Kidney (tissue), 14 donors: Measurements from ENCODE around the gene RASGRP1. TPM values are rescaled to one million over a fixed set of nuclear protein-coding genes. Genes with fewer than 3 reads are reported as not detected.

Source experiments
- DNase-seq, 5 donors: peaks; one replicate each; pipeline ENCODE4 v3.0.0-alpha.2; 2013 to 2020
- FAIRE-seq: peaks from 2 replicates; lab custom pipeline; 2012; peaks lifted over from hg19 to GRCh38; lab: Jason Lieb, UNC
- H3K27ac ChIP-seq, 2 donors: one replicate each; pipeline ENCODE4 v1.7.0; 2013; ENCODE audit warnings: low read depth in 2 of 2, low read length in 2 of 2, inconsistent platforms in 1 of 2
- H3K27me3 ChIP-seq: one replicate; pipeline ENCODE4 v1.7.1; 2013; ENCODE audit warnings: low read length, inconsistent platforms; ENCODE audit not compliant: control insufficient read depth, insufficient read depth
- H3K36me3 ChIP-seq, 3 donors: one replicate each; pipeline versions ENCODE4 v1.7.0 to v1.7.1; 2013; ENCODE audit warnings: low read length in 3 of 3, control low read depth in 1 of 3, inconsistent platforms in 1 of 3; ENCODE audit not compliant: insufficient read depth in 3 of 3, control insufficient read depth in 2 of 3
- H3K4me1 ChIP-seq, 3 donors: one replicate each; pipeline versions ENCODE4 v1.7.0 to v1.7.1; 2013; ENCODE audit warnings: low read length in 3 of 3, inconsistent platforms in 1 of 3, low read depth in 1 of 3; ENCODE audit not compliant: control insufficient read depth in 2 of 3, insufficient read depth in 2 of 3
- H3K4me3 ChIP-seq, 3 donors: one replicate each; pipeline versions ENCODE4 v1.7.0 to v1.8.1; 2013; ENCODE audit warnings: low read length in 3 of 3, control low read depth in 1 of 3, inconsistent platforms in 1 of 3
- H3K9ac ChIP-seq, 3 donors: one replicate each; pipeline versions ENCODE4 v1.7.0 to v1.7.1; 2013; ENCODE audit warnings: low read length in 3 of 3, control low read depth in 1 of 3, inconsistent platforms in 1 of 3
- H3K9me3 ChIP-seq, 3 donors: one replicate each; pipeline versions ENCODE4 v1.7.0 to v1.7.1; 2013; ENCODE audit warnings: low read length in 3 of 3, control low read depth in 1 of 3, inconsistent platforms in 1 of 3; ENCODE audit not compliant: control insufficient read depth in 2 of 3, insufficient read depth in 1 of 3
- intact Hi-C: fragments of 100-400 bp; cut with DNase I; formaldehyde crosslinking; loops from one replicate; pipeline ENCODE4 v1.11.1; 2022
- polyA plus RNA-seq: library from polyadenylated mRNA; stranded (reverse); fragments of 350-450 nt; fragmentation: Illumina TruSeq; extraction: RNeasy Lipid Tissue Mini Kit (QIAGEN cat#74804); gene quantifications from one replicate; pipeline ENCODE4 v1.2.3, GENCODE V29; 2014; ENCODE audit warnings: low read depth, low replicate concordance; ENCODE audit not compliant: insufficient read depth
- total RNA-seq: library from RNA; stranded (reverse); fragmentation: NEBNext Ultra II Directional; extraction: Animal tissue kit (Norgen Biotek cat#: 25700); gene quantifications from one replicate; pipeline ENCODE4 v1.2.1, GENCODE V29; 2021
- TF ChIP-seq, protein P1 (sequence below): IDR thresholded peaks from 3 replicates; pipeline ENCODE4 v1.5.1; 2012; ENCODE audit warnings: mild to moderate bottlenecking, moderate library complexity, borderline replicate concordance; ENCODE audit not compliant: insufficient read depth; ENCODE audit errors: extremely low read depth
- donor health status: control.
- donor health status: control.
- donor health status: control.
- donor health status: control.
- donor health status: control.
- donor health status: DM: yes; HTN: yes; CAD: no.
- donor health status: Normal renal cell carcinoma (clear cell type).

Gene RASGRP1
- total and polyA plus RNA-seq, 2 donors from 2014 or later = 3.4 to 12.5 TPM

DNA sequence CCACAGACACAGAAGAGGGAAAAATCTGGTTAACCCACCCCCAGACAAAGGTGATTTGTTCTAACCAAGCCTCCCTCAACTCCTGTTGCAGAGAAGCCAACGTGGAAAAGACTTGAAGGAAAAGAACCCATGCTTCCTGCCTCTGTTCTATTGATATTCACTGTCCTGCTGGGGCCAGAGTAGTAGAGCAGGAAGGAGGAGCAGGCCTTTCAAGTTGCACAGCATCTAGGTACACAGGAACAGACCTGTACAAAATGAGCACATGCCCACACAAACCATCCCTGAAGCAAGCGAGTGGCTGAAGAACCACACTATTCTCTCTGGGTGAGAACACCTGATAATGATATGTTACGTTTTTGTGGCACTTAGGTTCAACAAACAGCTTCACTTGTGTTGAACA, 29.9 kb downstream of the RASGRP1 start:
- H3K4me3 ChIP-seq = no peak overlapping the region
- H3K27me3 ChIP-seq = no peaks in the 10 kb centered on the region
- DNase-seq (no peak), FAIRE-seq (no peak)
- intact Hi-C loops = no loop called here
- peaks cover 0 to 16% (median 6%) of the 10 kb centered on the region in 3 donors for H3K4me1 ChIP-seq
- no peaks in the 10 kb centered on the region for H3K9me3 ChIP-seq
- TF ChIP-seq, protein P1, sequence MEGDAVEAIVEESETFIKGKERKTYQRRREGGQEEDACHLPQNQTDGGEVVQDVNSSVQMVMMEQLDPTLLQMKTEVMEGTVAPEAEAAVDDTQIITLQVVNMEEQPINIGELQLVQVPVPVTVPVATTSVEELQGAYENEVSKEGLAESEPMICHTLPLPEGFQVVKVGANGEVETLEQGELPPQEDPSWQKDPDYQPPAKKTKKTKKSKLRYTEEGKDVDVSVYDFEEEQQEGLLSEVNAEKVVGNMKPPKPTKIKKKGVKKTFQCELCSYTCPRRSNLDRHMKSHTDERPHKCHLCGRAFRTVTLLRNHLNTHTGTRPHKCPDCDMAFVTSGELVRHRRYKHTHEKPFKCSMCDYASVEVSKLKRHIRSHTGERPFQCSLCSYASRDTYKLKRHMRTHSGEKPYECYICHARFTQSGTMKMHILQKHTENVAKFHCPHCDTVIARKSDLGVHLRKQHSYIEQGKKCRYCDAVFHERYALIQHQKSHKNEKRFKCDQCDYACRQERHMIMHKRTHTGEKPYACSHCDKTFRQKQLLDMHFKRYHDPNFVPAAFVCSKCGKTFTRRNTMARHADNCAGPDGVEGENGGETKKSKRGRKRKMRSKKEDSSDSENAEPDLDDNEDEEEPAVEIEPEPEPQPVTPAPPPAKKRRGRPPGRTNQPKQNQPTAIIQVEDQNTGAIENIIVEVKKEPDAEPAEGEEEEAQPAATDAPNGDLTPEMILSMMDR = no peak
- peak overlapping the region in 1 of 2 donors; percentile 17 for H3K27ac ChIP-seq
- no peak overlapping the region for H3K9ac ChIP-seq
- no peaks in the 10 kb centered on the region for H3K36me3 ChIP-seq

DNA sequence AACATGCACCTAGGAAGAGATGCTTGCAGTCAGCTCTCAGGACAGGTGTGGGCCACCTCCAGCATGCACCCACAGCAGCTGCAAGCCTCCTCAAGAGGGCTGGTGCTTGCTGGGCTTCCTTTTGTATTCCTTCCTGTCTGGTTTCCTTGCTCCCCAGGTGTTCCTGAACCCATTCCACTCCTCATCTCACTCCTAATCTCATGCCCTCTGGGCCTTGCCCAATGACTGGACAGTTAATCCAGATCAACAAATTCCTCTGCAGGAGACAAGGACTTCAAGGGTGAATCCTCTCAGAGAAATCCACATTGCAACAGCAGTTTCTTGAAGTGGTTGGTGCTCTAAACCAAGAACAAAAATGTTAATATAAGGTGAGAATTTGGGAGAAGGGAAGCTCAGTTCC, 30.7 kb downstream of the RASGRP1 start:
- DNase-seq = no peak
- Histone ChIP-seq H3K9me3 (no peaks in the 10 kb centered on the region), H3K27ac (no peak overlapping the region), H3K36me3 (no peaks in the 10 kb centered on the region), H3K4me1 (peaks cover 0 to 16% (median 6%) of the 10 kb centered on the region in 3 donors), H3K27me3 (no peaks in the 10 kb centered on the region), H3K4me3 (no peak overlapping the region), H3K9ac (no peak overlapping the region)
- no peak for FAIRE-seq
- intact Hi-C loops = no loop called here
- TF ChIP-seq, protein P1 = no peak

DNA sequence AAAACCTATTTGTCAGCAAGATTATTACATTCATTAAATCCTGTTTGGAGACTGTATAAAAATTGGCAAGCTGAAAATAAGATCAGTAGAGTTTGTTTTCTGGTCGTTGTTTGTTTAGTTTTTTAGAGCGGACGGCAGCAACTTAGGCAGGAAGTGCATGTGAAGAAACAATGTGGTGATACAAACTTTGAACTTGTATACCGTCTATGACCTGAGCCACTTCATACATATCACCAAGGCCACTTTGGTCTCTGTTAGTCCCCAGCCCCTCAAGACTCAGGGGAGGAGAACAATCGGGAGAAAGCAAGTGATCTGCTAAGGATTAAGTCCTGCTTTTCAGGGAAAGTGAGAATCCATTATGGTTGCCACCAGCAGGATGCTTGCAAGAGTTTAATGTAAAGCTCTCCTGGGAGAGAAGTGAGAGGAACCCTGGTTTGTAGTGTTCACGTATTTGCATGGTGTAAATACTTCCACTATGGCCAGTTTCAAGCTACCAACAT, 31.1 kb downstream of the RASGRP1 start:
- H3K27ac ChIP-seq = no peak overlapping the region
- no peaks in the 10 kb centered on the region for H3K27me3 ChIP-seq
- FAIRE-seq (no peak), DNase-seq (no peak)
- H3K9me3 ChIP-seq = no peaks in the 10 kb centered on the region
- peaks cover 0 to 16% (median 6%) of the 10 kb centered on the region in 3 donors for H3K4me1 ChIP-seq
- no peaks in the 10 kb centered on the region for H3K36me3 ChIP-seq
- H3K4me3 ChIP-seq = no peak overlapping the region
- TF ChIP-seq, protein P1 = no peak
- intact Hi-C loops = no loop called here
- no peak overlapping the region for H3K9ac ChIP-seq

DNA sequence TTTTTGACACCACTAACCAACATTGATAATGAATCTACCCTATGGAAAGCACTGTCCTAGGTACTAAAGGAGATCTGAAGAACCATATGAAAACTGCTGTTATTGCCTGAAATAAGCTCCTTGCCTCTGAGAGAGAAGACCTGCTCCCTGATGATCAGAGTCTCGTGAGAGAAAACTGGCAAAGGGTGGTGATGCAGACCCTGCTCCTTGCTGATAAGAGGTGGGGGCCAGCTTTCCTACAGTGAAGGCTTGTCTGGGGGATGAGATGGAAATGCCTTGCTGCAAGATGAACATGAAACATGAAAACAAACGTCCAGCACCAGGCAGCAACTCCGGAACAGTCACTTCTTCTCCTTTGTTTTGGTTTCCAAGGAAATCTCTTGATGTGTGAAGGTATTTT, 31.9 kb downstream of the RASGRP1 start:
- H3K9ac ChIP-seq = no peak overlapping the region
- no peak for FAIRE-seq
- intact Hi-C loops = no loop called here

More for the DNA sequence above, 31.9 kb downstream of the RASGRP1 start:
- H3K27ac ChIP-seq = no peak overlapping the region
- no peaks in the 10 kb centered on the region for H3K27me3 ChIP-seq
- H3K4me1 ChIP-seq = peaks cover 0 to 16% (median 6%) of the 10 kb centered on the region in 3 donors
- H3K4me3 ChIP-seq = no peak overlapping the region
- H3K9me3 ChIP-seq = no peaks in the 10 kb centered on the region
- DNase-seq = no peak
- H3K36me3 ChIP-seq = no peaks in the 10 kb centered on the region
- TF ChIP-seq, protein P1 = no peak
